Stimulated activated naive CD4-positive, alpha-beta T cell treated with Interleukin-2 at 50 U/mL for 16 hours (primary cell): Measurements from ENCODE around the gene TCAP.
A peak's percentile ranks its signal among the peaks of the same experiment; 100 is the strongest.

Experiments
- DNase-seq: peaks from one replicate; lab custom pipeline; 2025; lab: John Stamatoyannopoulos, UW

TCAP gene

GRCh38 chr17:39667945-39668924 lies 3.1 kb downstream of the TCAP start, which contains the start of gene PNMT:
TSS of gene PNMT (plus strand) at chr17:39668453. CDS start at chr17:39668476, 23 bp downstream.
- DNase-seq, result peak; percentile 56

DNA sequence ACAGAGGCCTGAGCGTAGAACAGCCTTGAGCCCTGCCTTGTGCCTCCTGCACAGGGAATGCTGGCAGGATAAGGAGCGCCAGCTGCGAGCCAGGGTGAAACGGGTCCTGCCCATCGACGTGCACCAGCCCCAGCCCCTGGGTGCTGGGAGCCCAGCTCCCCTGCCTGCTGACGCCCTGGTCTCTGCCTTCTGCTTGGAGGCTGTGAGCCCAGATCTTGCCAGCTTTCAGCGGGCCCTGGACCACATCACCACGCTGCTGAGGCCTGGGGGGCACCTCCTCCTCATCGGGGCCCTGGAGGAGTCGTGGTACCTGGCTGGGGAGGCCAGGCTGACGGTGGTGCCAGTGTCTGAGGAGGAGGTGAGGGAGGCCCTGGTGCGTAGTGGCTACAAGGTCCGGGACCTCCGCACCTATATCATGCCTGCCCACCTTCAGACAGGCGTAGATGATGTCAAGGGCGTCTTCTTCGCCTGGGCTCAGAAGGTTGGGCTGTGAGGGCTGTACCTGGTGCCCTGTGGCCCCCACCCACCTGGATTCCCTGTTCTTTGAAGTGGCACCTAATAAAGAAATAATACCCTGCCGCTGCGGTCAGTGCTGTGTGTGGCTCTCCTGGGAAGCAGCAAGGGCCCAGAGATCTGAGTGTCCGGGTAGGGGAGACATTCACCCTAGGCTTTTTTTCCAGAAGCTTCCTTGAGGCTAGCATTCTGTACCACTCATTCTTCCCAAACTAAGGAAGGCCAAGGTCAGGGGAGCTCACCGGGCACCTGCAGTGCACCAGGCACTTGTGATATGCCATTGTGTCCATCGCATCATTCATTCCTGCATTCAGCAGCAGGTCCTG lies 5.0 kb downstream of the TCAP start:
- no peak for DNase-seq

- DNase-seq, result no peak
These were observed 5.6 kb downstream of the TCAP start for GRCh38 chr17:39670746-39671145.

GRCh38 chr17:39671651-39672521 lies 6.7 kb downstream of the TCAP start:
- DNase-seq, result no peak

DNA sequence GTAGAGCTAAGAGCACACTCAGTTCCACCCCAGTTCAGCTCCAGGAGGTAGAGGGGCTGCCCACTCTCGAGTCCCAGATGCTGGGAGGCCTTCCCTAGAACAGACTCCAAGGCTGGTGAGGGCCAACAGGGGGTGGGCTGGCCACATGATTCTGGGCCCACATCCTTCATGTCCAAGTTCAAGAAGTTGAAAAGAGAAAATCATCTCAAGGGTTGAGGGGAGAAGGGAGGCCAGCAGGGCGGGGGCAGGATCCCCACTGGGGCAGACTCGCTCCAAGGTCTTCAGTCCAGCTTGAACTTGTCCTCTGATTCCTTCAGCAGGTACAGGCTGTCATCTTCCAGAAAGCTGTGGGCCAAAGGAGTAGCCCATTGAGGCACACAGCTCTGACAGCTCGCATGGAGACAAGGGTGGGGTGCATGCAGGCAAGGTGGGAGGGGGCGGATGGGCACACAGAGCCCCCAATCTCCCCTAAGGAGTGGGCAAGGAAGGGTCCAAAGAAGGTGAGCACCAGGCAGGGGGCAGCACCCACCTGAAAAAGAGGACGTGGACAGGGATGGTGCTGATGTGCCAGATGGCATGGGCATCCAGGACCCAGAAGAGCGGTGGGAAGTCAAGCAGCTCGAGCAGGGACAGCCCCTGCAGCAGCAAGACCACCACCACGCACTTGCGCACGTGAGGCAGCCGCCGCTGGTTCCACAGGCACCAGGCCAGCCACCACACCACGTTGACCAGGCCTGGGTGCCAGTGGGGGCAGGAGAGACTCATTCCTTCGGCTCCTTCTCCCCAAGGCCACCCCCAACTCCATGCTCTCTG lies 7.6 kb downstream of the TCAP start:
- DNase-seq, result no peak

- DNase-seq, result no peak
These were observed 8.4 kb downstream of the TCAP start for GRCh38 chr17:39673335-39674081.

- no peak for DNase-seq
These were observed 9.0 kb downstream of the TCAP start for GRCh38 chr17:39674179-39674578.

DNA sequence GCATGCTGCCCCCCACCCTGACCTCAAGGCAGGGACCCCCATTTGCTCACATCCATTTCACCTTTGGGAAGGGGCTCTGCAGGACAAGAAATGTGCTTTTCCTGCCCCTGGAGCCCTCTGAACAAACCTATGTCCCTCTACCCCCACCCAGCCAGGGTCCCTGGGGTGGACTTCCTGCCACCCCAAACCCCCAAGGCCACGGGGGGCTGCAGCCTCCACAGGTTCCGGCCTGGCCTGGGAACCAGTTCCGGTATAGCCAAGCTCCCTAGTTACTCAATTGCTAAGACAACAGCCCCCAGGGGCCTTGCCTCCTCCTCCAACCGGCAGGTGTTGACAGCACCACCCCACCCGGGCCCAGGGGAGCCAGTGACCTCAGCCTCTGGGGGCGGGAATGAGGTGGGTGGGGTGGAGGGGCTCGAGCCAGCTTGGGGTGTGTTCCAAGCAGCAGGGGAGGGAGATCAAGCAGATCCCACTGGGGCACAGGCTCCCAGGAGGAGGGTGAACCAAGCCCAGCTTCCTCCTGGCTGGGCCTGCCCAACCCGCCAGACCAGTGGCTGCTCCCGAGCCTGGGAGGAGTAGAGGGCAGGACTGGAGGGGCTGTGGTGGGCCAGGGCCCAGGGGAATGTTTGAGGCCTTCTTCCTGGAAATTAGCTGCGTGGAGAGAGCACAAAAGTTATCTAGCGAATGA lies 9.7 kb downstream of the TCAP start:
- DNase-seq, result no peak

- DNase-seq, result no peak
These were observed 10.4 kb downstream of the TCAP start for GRCh38 chr17:39675390-39676082.

- peak; percentile 18 for DNase-seq
These were observed 11.2 kb downstream of the TCAP start for GRCh38 chr17:39676198-39676819.

DNA sequence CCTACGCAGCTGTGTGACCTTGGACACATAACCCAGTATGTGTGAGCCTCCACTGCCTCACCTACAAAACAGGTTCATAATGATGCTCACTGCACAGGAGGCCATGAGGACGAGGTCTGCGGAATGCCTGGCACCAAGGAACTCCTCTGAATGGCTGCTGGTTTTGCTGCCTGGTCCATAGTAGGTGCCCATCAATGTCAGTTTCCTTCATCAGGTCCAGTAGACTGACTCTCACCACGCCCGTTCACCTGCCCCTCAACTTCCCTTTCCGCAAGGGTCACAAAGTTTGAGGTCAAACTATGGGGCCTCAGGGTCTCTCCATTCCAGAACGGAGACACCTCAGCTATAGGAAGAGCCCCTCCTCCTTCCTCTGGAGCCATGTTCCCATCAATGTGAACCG lies 11.9 kb downstream of the TCAP start:
- no peak for DNase-seq

DNA sequence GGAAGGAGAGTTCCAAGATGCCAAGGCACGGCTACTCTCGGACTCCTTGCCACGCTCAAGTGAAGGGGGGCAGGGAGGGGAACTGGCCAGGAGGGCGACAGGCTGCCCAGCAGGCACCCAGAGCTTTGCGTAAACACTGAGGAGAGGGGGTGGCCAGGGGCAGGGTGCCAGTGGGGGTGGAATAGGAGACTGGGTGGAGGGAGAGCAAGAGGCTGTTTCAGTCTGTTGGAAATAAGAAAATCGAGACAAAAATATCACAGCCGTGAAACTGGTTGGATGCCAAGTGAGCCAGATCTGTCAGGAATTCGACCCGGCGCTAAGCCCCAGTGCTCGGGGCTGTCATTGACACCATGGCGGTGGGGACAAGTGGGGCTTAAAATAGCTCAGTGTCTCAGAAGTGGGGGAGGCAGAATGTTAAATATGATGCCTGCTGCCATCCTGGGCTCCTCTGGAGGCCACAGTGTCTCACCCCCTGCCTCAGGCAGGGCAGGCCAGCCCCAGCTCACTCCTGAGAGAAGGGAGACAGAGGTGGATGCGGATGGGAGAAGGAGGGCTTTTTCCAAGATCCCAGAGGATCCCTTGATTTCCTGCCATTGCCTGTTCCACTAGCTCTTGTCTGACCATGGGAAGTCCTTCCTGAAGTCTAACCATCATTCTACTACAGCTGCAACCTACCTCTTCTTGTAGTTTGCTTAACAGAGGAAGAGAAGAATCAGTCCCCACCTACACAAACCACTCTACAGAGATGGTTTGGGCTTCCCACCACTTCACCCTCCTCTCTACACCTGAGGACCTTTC lies 12.6 kb downstream of the TCAP start:
- no peak for DNase-seq

DNA sequence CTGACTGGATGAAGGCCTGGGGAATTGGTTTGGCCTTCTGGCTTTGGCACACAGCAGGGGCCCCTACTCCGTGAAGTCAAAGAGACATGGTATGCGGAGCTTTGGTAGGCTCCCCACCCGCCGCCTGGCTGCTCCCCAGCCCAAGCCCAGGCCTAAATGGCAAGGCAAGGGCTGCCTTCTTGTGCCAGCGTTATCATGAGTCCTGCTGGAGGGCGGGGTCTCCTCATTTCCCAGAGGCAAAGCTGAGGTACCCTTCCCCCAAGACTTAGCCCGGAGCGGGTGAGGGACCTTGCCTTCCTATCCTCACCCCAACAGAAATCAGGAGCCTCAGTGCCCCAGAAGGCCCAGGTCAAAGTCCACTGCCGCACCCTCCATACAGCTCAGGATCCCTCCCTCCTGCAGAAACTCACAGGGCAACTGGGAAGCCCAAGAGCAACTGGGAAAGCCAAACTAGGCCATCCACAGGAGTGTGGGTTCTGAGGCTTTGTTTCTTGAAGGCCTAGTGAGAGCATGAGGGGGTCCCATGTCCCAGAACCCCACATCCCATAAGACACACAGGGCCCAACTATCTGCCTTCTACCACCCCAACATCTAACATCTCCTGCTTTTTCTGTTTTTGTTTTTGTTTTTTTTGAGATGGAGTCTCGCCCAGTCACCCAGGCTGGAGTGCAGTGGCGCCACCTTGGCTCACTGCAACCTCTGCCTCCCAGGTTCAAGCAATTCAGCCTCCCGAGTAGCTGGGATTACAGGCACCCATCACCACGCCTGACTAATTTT lies 13.4 kb downstream of the TCAP start:
- no peak for DNase-seq

GRCh38 chr17:39679521-39680192 lies 14.5 kb downstream of the TCAP start:
- DNase-seq, result peak; percentile 19

GRCh38 chr17:39683295-39683939 lies 18.3 kb downstream of the TCAP start:
- no peak for DNase-seq
